Right lung (tissue), 10 donors: ENCODE results near the gene EZR. TPM values are rescaled to one million over a fixed set of nuclear protein-coding genes. Genes with fewer than 3 reads are reported as not detected.

Experiments used
- DNase-seq, 2 donors: peaks; one replicate each; pipeline ENCODE4 v3.0.0-alpha.2; 2013
- long read RNA-seq, 8 donors: transcript quantifications; one replicate each; lab custom pipeline, GENCODE V29; 2026
- polyA plus RNA-seq, 5 donors: library from polyadenylated mRNA; unstranded; fragments of 120-200 nt; gene quantifications; one replicate each; pipeline versions ENCODE4 v1.2.1 to v1.2.3, GENCODE V29; 2013; ENCODE audit warnings: inconsistent platforms in 1 of 5, low replicate concordance in 1 of 5; ENCODE audit not compliant: insufficient read length in 5 of 5, insufficient read depth in 1 of 5

Gene EZR
- polyA plus RNA-seq: 100 to 1,000 TPM; 143 to 172 (median 149) TPM
- long read RNA-seq, donor 1, transcript EZR-201 (13 exons, 3,068 nt): minor isoform, 7 of 159 reads
- long read RNA-seq, donor 1, transcript EZR-202 (14 exons, 3,096 nt): major isoform, 25 of 159 reads
- long read RNA-seq, donor 1, partial matches to known transcripts: 127 of 159 reads
- long read RNA-seq, donor 1, other reads (novel, unspliced or antisense): 0 of 159 reads
- long read RNA-seq, donor 2, transcript EZR-202 (14 exons, 3,096 nt): major isoform, 10 of 14 reads
- long read RNA-seq, donor 2, partial matches to known transcripts: 0 of 14 reads
- long read RNA-seq, donor 2, other reads (novel, unspliced or antisense): 0 of 14 reads
- long read RNA-seq, donor 3, transcript EZR-202 (14 exons, 3,096 nt): major isoform, 6 of 54 reads
- long read RNA-seq, donor 3, partial matches to known transcripts: 39 of 54 reads
- long read RNA-seq, donor 3, other reads (novel, unspliced or antisense): 5 of 54 reads
- long read RNA-seq, donor 4, transcript EZR-202 (14 exons, 3,096 nt): major isoform, 9 of 142 reads
- long read RNA-seq, donor 4, partial matches to known transcripts: 132 of 142 reads
- long read RNA-seq, donor 4, other reads (novel, unspliced or antisense): 0 of 142 reads
- long read RNA-seq, donor 5, transcript EZR-201 (13 exons, 3,068 nt): minor isoform, 9 of 114 reads
- long read RNA-seq, donor 5, transcript EZR-202 (14 exons, 3,096 nt): major isoform, 13 of 114 reads
- long read RNA-seq, donor 5, partial matches to known transcripts: 92 of 114 reads
- long read RNA-seq, donor 5, other reads (novel, unspliced or antisense): 0 of 114 reads
- long read RNA-seq, donor 6, transcript EZR-202 (14 exons, 3,096 nt): major isoform, 27 of 98 reads
- long read RNA-seq, donor 6, transcript EZR-201 (13 exons, 3,068 nt): minor isoform, 9 of 98 reads
- long read RNA-seq, donor 6, partial matches to known transcripts: 53 of 98 reads
- long read RNA-seq, donor 6, other reads (novel, unspliced or antisense): 9 of 98 reads
- long read RNA-seq, donor 7, transcript EZR-202 (14 exons, 3,096 nt): major isoform, 23 of 76 reads
- long read RNA-seq, donor 7, transcript EZR-201 (13 exons, 3,068 nt): minor isoform, 17 of 76 reads
- long read RNA-seq, donor 7, partial matches to known transcripts: 26 of 76 reads
- long read RNA-seq, donor 7, other reads (novel, unspliced or antisense): 10 of 76 reads
- long read RNA-seq, donor 8, transcript EZR-202 (14 exons, 3,096 nt): major isoform, 7 of 94 reads
- long read RNA-seq, donor 8, partial matches to known transcripts: 85 of 94 reads
- long read RNA-seq, donor 8, other reads (novel, unspliced or antisense): 0 of 94 reads

DNA sequence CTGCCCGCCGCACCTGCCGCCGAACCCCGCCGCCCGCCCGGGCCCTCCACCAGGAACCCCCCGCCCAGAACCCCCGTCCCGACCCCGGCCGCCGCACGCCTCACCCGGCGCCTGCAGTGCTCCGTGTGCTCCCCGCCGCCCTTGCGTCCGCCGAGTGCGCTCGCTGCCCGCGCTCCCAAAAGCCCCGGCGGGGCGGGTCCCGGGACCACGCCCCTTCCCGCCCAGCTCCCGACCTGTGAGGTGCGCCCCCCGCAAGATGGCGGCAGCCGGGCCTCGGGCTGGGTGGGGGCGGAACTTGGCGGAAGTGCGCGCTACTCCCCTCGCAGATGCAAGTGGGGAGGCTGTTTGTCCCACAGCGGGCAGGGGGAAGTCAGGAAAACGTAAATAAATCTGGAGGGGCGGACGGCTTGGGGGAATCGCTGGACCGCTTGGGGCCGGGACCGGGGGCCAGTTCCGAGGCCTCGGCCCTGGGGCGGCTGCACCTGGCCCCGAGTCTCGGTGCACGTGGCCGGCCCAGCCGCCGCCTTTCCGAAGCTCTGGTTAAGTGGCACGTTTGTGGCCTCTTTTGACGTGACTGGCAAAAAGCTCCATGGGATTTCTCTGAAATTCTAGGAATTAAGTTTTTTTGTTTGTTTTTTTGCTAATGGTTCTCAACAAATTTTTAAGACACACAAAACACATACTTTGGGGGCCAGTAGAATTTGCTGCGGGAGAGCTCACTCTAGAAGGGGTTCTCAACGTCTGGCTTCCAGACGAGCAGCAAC lies at the start of gene EZR:
EZR (minus strand) TSS at position 156 of the 764 bp plus-strand sequence. CDS start 1,275 bp downstream, outside the sequence.
- peak; percentile 83 to 84 for DNase-seq

DNA sequence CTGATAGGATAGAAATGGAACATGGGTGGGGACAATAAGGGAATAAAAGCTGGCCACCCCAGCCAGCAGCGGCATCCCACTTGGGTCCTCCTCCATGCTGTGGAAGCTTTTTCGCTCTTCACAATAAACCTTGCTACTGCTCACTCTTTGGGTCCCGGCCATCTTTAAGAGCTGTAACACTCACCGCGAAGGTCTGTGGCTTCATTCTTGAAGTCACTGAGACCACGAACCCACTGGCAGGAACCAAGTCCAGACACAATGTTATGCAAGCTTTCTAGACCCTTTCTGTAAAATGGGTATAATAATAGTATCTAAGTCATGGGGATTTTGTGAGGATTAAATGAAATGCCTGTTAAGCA lies 48.9 kb upstream of the EZR start:
- no peak for DNase-seq

GRCh38 chr6:158867381-158868121 lies 48.4 kb upstream of the EZR start:
- DNase-seq: no peak

DNA sequence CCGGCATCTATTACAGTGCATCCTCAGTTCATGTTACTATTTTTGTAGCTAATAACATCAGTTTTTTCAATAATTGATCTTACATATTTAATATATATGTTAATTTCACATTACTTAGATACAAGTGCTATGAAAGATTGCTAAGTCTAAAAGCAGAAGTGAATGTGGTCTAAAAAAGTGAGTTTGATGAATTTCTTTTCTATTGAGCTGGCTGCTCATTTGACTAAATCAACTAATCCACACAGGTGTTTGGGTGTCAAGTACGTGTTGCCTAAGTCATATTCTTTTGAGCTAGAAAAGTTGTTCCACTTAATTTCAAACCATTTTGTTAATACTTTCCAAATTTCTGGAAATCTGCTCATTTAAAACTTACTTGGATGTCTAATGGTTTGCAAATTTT lies 46.6 kb upstream of the EZR start:
- DNase-seq: no peak

DNA sequence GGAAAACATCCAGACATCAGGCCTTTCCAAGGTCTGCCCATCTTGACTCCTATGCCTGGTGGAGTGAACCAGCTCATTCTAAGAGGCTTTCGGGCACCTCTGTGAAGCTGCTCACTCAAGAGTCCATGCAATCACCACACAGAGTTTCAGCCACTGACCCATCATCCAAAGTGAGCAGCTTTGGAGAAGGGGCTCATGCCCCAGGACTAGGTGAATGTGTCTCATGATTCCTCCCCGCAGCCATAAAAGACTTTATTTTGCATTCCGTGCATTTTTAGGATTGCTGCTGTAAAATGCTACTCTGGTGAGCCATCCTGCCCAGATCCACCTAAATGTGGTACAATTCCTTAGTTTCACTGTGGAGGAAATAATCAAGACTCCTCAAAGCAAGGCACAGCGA lies 44.5 kb upstream of the EZR start:
- DNase-seq: no peak

- peak in 1 of 2 donors; percentile 21 for DNase-seq
Measured at GRCh38 chr6:158861686-158862381, 42.7 kb upstream of the EZR start.

DNA sequence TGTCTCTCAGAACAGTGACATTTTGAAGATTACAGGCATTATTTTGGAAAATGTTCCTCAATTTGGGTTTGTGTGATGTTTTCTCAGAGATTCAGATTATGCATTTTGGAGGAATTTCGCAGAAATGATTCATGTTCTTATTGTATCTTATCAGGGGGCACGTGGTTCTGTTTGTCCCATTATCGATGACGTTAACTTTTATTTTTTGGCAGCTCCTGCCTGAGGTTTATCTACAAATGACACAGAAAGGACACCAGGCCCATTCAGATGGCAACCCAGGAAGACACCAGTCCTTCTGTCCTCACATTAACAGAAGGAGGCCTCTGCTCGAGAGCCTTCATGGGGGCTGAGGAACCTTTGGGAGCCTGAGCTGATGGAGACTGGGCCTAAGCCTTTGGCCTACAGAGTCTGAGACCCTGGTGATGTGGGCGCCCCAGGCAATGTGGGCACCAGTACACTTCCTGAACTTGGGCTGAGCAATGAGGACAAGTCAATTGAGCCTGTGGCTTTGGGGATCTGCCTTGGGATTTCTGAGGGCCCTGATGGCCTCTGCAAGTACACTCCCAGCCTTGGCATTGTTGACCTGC lies 41.2 kb upstream of the EZR start:
- DNase-seq: no peak

GRCh38 chr6:158856261-158856660 lies 37.1 kb upstream of the EZR start:
- no peak for DNase-seq

GRCh38 chr6:158854214-158855101 lies 35.3 kb upstream of the EZR start:
- DNase-seq: no peak

DNA sequence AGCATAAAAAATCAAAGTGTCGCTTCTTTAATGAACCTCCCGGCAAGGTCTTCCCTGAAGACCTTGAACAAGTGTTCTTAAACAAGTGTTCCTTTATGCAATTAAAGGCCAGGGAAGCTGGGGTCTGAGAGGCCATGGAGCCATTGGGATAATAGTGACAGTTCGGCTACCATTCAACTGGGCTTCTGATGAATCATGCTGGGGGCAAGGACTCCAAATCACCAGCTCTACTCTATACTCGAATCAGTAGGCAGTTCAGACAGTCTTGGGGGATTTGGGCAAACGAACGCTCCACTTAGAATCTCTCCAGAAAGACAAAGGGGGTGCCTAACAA lies 34.7 kb upstream of the EZR start:
- no peak for DNase-seq

DNA sequence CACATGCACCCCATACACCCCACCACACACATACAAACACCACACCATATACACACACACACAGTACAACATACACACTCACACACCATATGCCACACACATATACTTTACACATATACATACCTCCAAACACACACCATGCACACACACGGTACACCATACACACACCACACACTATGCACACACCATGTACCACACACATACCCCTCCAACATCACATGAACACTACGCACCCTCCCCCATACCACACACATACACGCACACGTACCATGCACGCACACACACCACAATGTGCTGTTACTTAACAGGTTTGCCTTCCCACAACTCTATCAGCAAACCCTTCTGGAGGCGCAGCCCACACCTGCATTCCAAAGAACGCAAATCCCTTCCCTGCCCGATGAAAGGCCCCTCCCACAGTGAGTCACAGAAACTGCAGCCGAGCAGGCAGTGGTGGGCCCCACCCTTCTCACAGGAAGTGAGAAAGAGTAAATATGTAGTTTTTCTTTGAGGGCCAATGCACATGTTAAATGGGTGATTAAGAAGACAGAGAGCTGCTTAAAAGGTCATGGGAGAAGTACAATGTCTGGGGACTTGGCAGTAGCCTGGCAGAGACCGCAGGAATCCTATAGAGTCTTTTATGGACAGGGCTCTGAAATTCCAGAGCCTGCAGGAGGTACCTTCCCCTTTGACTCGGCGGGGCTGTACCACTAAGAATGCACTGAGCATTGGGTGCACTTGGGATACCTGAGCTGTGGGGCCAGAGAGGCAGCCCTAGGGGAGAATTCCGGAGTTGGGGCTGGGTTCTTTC lies 34.1 kb upstream of the EZR start:
- peak; percentile 72 to 78 for DNase-seq

DNA sequence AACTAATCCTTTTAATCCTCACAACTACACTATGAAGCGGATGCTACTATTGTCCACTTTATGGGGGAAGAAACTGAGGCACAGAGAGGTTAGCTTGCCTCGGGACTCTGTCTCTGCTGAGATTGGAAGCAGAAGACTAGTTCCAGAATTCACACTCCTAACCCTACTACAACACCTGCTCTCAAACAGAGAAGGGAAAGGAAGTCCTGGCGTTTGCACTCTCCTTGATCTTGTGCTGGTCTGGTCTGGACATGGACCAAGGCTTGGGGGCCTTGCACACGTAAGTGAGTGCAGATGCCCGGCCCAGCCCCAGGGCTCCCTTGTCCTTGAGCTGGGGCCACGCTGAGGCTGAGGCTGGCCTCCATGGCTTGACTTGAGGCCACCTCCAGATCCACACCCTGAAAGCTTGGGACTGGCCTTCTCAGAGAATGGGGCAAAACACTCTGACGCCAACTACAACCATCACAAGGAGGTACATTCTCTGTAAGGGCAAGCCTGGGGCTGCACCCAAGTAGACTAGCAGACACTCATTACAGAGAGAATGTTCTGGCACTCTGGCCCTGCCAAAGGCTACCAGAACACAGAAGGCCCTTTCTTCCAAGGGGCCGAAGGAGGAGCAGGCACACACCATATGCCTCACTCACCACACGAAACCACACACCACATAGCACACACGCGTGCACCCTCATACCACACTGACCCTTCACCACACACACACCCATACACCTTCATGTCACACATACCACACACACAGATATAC lies 33.3 kb upstream of the EZR start:
- no peak for DNase-seq

GRCh38 chr6:158850807-158851115 lies 31.6 kb upstream of the EZR start:
- DNase-seq: no peak

- DNase-seq: peak in 1 of 2 donors; percentile 35
Measured at GRCh38 chr6:158849899-158850806, 31.0 kb upstream of the EZR start.

DNA sequence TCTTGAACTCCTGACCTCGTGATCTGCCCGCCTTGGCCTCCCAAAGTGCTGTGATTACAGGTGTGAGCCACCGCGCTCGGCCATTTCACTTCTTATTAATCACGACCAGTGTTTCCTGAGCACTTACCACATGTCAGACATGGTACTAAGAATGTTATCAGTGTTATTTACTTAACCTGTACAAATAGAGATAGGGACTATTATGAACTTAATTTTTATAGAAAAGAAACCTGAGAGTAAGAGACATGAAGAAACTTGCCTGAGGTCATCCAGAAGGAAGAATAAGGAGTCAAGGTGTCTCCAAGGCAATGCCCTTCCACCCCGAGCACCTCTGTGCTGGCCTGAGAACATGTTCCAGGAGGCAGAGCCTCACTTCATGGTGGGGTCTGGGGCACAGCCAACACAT lies 29.3 kb upstream of the EZR start:
- DNase-seq: no peak

DNA sequence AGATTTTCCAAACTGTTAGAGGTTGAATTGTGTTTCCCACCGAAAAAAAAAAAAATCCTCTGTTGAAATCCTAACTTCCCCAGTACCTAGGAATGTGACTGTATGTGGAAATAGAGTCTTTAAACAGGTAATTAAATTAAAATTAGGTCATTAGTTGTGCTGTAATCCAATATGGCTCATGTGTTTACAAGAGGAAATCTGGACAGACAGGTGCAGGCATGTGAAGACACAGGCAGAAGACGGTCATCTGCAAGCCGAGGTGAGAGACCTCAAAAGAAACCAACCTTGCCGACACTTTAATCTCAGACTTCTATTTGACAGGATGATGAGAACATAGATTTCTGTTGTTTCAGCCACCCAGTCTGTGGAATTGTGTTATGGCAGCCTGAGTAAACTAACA lies 28.6 kb upstream of the EZR start:
- no peak for DNase-seq
